GM10266 (cell line): ENCODE results near the gene S100A1.

ENCODE experiments used
- DNase-seq: peaks from one replicate; pipeline ENCODE4 v3.0.0; 2012; ENCODE audit errors: extremely low spot score
- CTCF ChIP-seq: IDR thresholded peaks from 2 replicates; pipeline ENCODE4 v1.5.1; 2012; ENCODE audit warnings: mild to moderate bottlenecking, low read depth; ENCODE audit not compliant: control insufficient read depth, insufficient read depth; ENCODE audit errors: missing control alignments

Gene S100A1

DNA sequence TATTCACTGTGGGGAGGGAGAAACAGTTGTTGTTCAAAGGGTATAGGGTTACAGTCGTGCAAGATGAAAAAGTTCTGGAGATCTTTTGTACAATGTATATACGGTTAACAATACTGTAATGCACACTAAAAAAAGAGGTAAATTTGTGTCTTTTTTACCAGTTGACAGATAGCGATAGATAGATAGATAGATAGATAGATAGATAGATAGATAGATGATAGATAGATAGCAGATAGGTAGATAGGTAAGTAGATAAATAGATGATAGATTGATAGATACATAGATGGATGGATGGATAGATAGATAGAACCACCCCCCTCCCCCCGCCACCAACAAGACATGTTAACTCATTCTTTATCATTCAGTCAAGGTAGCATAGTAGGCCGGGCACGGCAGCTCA, 25.5 kb upstream of the S100A1 start:
- no peak for DNase-seq
- no peak for TF ChIP-seq CTCF

DNA sequence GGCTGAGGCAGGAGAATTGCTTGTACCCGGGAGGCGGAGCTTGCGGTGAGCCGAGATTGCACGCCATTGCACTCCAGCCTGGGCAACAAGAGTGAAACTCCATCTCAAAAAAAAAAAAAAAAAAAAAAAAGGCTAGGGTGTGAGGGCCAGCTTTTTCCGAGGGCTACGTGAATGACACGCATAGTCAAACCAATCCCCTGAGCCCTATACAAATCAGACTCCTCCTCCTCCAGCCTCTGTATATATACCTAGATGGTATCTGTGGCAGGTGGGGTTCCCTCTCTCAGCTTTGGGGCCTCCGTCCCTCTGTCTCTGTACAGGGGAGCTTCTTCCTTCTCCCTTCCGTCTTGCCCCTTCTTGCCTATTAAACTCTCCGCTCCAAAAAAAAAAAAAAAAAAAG, 22.0 kb upstream of the S100A1 start:
- DNase-seq, result no peak
- no peak for TF ChIP-seq CTCF

DNA sequence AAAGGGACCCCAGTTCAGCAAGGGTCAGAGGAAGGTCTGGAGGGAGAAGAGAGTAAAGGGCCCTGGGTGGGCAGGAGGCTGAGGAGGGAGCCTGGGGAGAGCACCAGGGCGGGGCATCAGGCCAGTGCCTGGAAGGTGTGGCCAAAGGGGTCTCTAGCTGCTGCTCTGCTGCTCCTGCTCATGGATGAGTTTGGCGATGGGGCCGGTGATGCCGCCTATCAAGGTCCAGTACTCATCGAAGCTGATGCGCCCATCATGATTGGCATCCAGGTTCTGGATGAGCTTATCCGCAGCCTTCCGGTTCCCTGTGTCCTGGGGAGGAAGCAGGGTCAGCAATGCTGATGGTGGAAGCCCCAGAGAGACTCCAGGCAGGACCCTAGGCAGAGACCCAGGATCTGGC, 20.9 kb upstream of the S100A1 start:
- DNase-seq, result no peak
- no peak for TF ChIP-seq CTCF

DNA sequence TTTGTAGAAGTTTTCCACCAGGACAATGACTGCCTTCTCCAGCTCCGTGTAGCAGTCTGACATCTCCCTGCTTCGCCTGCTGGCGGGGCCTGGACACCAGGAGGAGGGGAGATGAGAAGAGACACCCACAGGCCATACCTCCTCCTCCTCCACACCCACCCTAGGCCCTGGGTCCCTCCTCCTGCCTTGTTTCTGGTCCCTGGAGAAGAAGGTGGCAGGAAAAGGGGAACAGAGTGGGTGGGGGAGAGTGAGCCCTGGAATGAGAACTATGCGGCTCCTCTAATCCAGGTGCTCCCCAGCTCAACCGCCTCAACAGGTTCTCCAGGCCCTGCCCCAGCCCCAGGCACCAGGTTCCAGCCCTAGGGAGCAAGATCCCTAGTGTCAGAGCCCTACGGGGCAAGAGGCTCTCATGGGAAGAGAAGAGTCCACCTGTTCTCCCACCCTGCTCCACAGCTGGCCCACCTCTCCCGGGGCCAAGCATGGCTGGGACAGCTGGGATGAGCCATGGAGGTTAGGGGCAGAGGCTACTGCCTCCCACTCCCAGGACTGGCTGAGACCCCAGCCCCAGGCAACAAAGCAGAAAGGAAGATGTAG, 20.0 kb upstream of the S100A1 start:
- no peak for TF ChIP-seq CTCF

GRCh38 chr1:153608742-153609584, 19.3 kb upstream of the S100A1 start:
- no peak for DNase-seq
- no peak for TF ChIP-seq CTCF

More for the DNA sequence above, 20.0 kb upstream of the S100A1 start:
- no peak for DNase-seq

DNA sequence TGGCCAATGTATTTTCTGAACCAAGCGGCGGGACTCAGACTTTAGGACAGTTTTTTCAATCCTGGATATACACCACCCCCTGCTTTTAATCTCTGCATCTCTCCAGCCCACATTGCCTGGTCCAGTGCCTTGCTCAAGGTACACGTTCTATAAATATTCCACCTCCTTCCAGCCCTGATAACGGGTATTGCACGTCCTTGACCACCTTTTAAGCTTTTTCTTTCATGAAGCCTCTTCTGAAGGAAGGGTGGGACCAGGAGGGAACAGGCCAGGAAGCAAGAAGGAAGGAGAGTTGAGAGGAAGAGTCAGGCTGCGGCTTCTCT, 18.7 kb upstream of the S100A1 start:
- no peak for TF ChIP-seq CTCF
- DNase-seq, result no peak

- TF ChIP-seq CTCF, result no peak
- no peak for DNase-seq
Observed at GRCh38 chr1:153610334-153610733, 17.9 kb upstream of the S100A1 start.
